Stimulated activated CD8-positive, alpha-beta memory T cell treated with anti-CD3 and anti-CD28 coated beads, Interleukin-15, amount 100 ng/mL, for 48 hours (primary cell): Measurements from ENCODE around the gene ARPC4.

Experiments used
- DNase-seq, 2 donors: peaks; one replicate each; pipeline ENCODE4 v3.0.0-alpha.2; 2020; ENCODE audit warnings: low read depth in 2 of 2

The ARPC4 gene

GRCh38 chr3:9793161-9793781 is 389 bp downstream of the ARPC4 start:
- no peak for DNase-seq

GRCh38 chr3:9794400-9794799 is 1.5 kb downstream of the ARPC4 start:
- no peak for DNase-seq

GRCh38 chr3:9795207-9795606 is 2.3 kb downstream of the ARPC4 start:
- DNase-seq, result no peak

GRCh38 chr3:9797196-9797945 is 4.5 kb downstream of the ARPC4 start:
- DNase-seq, result no peak

GRCh38 chr3:9800529-9800928 is 7.6 kb downstream of the ARPC4 start:
- DNase-seq, result no peak

- DNase-seq, result no peak
These were observed 10.6 kb downstream of the ARPC4 start for GRCh38 chr3:9803494-9803893.

GRCh38 chr3:9804996-9805395 is 12.1 kb downstream of the ARPC4 start:
- no peak for DNase-seq

GRCh38 chr3:9806137-9806536 is 13.3 kb downstream of the ARPC4 start:
- DNase-seq, result no peak

- no peak for DNase-seq
These were observed 14.1 kb downstream of the ARPC4 start for GRCh38 chr3:9806688-9807589.

GRCh38 chr3:9807981-9808344 is 15.1 kb downstream of the ARPC4 start:
- DNase-seq, result no peak

- DNase-seq, result peak in 1 of 2 donors; percentile 43
These were observed 15.6 kb downstream of the ARPC4 start for GRCh38 chr3:9808345-9809037.

- DNase-seq, result no peak
These were observed 16.3 kb downstream of the ARPC4 start for GRCh38 chr3:9809239-9809614.

GRCh38 chr3:9809615-9810432 is 16.9 kb downstream of the ARPC4 start, which contains the start of gene TTLL3:
Gene TTLL3 (plus strand): TSS chr3:9810262. CDS start chr3:9810662, 400 bp downstream.
- DNase-seq, result peak in 1 of 2 donors; percentile 9

- DNase-seq, result no peak
These were observed 17.5 kb downstream of the ARPC4 start for GRCh38 chr3:9810433-9810770.

GRCh38 chr3:9810846-9811245 is 18.0 kb downstream of the ARPC4 start:
- no peak for DNase-seq

GRCh38 chr3:9812870-9813483 is 20.1 kb downstream of the ARPC4 start:
- no peak for DNase-seq

- DNase-seq, result no peak
These were observed 23.1 kb downstream of the ARPC4 start for GRCh38 chr3:9815986-9816385.

- DNase-seq, result no peak
These were observed 24.6 kb downstream of the ARPC4 start for GRCh38 chr3:9817436-9817835.

- DNase-seq, result no peak
These were observed 25.9 kb downstream of the ARPC4 start for GRCh38 chr3:9818666-9819335.

- DNase-seq, result no peak
These were observed 27.7 kb downstream of the ARPC4 start for GRCh38 chr3:9820543-9820942.
